ENCODE measurements around the gene RMI2. TPM values are rescaled to one million over a fixed set of nuclear protein-coding genes. Genes with fewer than 3 reads are reported as not detected.

The RMI2 gene
- total and polyA plus RNA-seq, 7 donors: 0.36 to 19.3 (median 2.2) TPM

DNA sequence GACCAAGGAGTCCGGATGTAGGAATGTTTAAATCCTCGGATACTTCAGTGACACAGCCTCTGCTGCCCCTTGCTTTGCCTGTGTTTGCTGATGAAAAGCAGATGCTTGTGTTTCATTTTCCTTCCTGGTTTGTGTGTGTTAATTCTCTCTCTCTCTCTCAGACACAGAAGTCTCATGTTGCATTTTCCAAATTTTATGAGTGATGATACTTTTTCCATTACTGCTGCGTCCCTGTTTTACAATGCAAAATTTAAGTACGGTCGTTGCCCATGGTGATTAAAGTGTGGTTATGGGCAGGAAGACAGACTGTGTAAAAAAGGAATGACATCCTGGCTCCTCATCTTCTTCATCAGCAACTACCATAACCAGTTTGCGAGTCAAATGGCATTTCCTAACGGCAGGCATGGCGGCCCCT lies 5.7 kb downstream of the RMI2 start:
- TF ChIP-seq, protein P1, sequence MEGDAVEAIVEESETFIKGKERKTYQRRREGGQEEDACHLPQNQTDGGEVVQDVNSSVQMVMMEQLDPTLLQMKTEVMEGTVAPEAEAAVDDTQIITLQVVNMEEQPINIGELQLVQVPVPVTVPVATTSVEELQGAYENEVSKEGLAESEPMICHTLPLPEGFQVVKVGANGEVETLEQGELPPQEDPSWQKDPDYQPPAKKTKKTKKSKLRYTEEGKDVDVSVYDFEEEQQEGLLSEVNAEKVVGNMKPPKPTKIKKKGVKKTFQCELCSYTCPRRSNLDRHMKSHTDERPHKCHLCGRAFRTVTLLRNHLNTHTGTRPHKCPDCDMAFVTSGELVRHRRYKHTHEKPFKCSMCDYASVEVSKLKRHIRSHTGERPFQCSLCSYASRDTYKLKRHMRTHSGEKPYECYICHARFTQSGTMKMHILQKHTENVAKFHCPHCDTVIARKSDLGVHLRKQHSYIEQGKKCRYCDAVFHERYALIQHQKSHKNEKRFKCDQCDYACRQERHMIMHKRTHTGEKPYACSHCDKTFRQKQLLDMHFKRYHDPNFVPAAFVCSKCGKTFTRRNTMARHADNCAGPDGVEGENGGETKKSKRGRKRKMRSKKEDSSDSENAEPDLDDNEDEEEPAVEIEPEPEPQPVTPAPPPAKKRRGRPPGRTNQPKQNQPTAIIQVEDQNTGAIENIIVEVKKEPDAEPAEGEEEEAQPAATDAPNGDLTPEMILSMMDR (IDR thresholded peaks at IDR 0.05): no peak
- peak; percentile 48 to 79 (median 66) for TF ChIP-seq POLR2AphosphoS5 (IDR thresholded peaks at IDR 0.05)
- TF ChIP-seq POLR2A (IDR thresholded peaks at IDR 0.05): no peak
- TF ChIP-seq EP300 (IDR thresholded peaks at IDR 0.05): peak in 2 of 4 donors; percentile 1 to 48
- no peak for DNase-seq
- peaks cover 0 to 30% (median 24%) of the 10 kb centered on the region in 4 donors for H3K4me1 ChIP-seq
- 65 to 72% methylated on average over 8 of the region's 8 CpGs for WGBS, 2 donors
- H3K36me3 ChIP-seq: no peaks in the 10 kb centered on the region
- H3K27me3 ChIP-seq: no peaks in the 10 kb centered on the region
- peak overlapping the region; percentile 62 to 82 (median 74) for H3K27ac ChIP-seq
- H3K4me3 ChIP-seq: peak overlapping the region in 2 of 4 donors; percentile 17 to 22
- intact Hi-C loops (cut with DNase I): no loop called here
- no peaks in the 10 kb centered on the region for H3K9me3 ChIP-seq

DNA sequence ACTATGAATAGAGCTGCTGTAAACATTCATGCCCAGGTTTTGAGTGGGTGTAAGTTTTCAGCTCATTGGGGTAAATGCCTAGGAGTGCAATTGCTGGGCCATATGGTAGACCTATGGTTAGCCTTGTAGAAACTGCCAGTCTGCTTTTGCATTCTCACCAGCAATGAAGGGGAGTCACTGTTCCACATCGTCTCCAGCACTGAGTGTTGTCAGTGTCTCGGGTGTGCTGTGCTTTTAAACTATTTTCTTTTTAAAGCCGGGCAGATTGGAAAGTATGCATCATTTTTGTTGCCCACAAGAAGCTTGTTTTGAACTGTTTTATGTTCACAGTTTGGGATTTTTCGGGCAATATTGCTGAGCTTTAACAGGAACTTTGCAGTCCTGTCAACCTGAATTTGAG lies 7.9 kb downstream of the RMI2 start:
- no peaks in the 10 kb centered on the region for H3K27me3 ChIP-seq
- no peak for DNase-seq
- H3K4me1 ChIP-seq: peaks cover 0 to 46% (median 29%) of the 10 kb centered on the region in 4 donors
- no peaks in the 10 kb centered on the region for H3K36me3 ChIP-seq
- no peak for TF ChIP-seq EP300 (IDR thresholded peaks at IDR 0.05)
- TF ChIP-seq, protein P1 (IDR thresholded peaks at IDR 0.05): no peak
- H3K27ac ChIP-seq: no peak overlapping the region
- WGBS, 2 donors: 60 to 61% methylated on average over 4 of the region's 4 CpGs
- intact Hi-C loops (cut with DNase I): no loop called here
- no peak overlapping the region for H3K4me3 ChIP-seq
- no peaks in the 10 kb centered on the region for H3K9me3 ChIP-seq

DNA sequence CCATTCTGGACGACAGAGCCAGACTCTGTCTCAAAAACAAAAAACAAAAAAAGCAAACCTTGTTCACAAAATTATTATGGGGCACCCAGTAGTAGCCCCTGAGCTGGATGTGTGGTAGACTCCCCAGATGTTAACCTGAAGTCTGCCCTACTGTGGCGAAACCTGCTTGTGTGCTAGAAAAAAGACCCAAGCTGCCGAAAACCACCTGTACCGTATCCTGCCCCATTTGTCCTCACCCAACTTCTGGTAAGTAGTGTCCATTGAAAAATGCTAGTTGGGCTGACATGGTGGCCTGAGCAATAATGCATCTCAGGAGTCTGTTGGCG lies 9.1 kb downstream of the RMI2 start:
- TF ChIP-seq, protein P1 (IDR thresholded peaks at IDR 0.05): no peak
- TF ChIP-seq POLR2AphosphoS5 (IDR thresholded peaks at IDR 0.05) (no peak), POLR2A (IDR thresholded peaks at IDR 0.05) (no peak), EP300 (IDR thresholded peaks at IDR 0.05) (no peak)
- Histone ChIP-seq H3K4me3 (no peak overlapping the region), H3K9me3 (no peaks in the 10 kb centered on the region), H3K27ac (peak overlapping the region in 1 of 4 donors; percentile 41), H3K27me3 (no peaks in the 10 kb centered on the region), H3K4me1 (peaks cover 0 to 41% (median 26%) of the 10 kb centered on the region in 4 donors), H3K36me3 (no peaks in the 10 kb centered on the region)
- intact Hi-C loops (cut with DNase I): no loop called here
- WGBS, 2 donors: 60 to 88% methylated on average over 5 of the region's 5 CpGs
- DNase-seq: no peak

DNA sequence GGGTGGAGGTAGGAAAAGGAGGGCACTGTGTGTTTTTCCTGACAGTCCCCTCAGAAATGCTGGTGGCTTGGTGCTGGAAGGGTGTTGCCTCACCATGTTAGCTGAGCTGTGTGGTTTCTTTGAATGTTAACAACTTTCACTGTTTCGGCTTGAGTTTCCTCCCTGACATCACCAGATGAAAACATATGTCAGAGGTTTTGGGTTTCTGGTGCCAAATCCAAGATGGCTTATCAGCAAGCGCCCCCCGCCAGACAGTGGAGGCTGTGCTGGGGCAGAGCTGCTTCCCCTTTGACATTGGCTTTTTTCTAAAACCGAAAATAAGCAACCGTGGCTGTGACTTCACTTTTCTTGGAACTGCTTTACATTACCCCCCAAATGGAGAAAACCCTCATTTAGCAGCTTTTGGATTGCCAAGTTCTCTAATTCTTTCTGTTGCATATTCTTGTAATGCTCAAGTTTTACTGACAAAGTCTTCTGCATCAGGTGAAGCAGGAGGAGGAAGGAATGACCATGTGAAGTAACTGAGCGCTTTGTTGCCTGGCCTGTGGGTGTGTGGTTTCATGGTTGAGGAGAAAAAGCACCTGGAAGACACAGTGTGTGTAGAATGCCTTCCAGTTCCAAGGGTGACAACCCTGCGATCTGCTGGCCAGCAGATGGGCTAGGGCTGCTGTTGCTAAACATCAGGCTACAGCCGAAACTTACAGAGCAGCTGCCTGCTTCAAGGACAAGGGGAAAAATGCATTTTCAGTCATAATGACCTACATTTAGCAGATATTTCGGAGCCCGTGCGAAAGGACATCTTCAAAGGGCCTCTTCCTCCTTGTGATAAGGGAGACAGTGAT lies 9.7 kb downstream of the RMI2 start:
- DNase-seq: peak; percentile 58
- WGBS, 2 donors: 44 to 79% methylated on average over 11 of the region's 11 CpGs
- H3K9me3 ChIP-seq: no peaks in the 10 kb centered on the region
- H3K4me3 ChIP-seq: no peak overlapping the region
- peaks cover 0 to 35% (median 21%) of the 10 kb centered on the region in 4 donors for H3K4me1 ChIP-seq
- H3K27me3 ChIP-seq: no peaks in the 10 kb centered on the region
- no peaks in the 10 kb centered on the region for H3K36me3 ChIP-seq
- peak overlapping the region in 1 of 4 donors; percentile 41 for H3K27ac ChIP-seq
- TF ChIP-seq, protein P1 (IDR thresholded peaks at IDR 0.05): no peak
- TF ChIP-seq EP300 (IDR thresholded peaks at IDR 0.05): no peak
- TF ChIP-seq POLR2AphosphoS5 (IDR thresholded peaks at IDR 0.05): no peak
- TF ChIP-seq POLR2A (IDR thresholded peaks at IDR 0.05): no peak
- intact Hi-C loops (cut with DNase I): no loop called here
